ENCODE measurements around the gene DDR2.

DDR2 gene

DNA sequence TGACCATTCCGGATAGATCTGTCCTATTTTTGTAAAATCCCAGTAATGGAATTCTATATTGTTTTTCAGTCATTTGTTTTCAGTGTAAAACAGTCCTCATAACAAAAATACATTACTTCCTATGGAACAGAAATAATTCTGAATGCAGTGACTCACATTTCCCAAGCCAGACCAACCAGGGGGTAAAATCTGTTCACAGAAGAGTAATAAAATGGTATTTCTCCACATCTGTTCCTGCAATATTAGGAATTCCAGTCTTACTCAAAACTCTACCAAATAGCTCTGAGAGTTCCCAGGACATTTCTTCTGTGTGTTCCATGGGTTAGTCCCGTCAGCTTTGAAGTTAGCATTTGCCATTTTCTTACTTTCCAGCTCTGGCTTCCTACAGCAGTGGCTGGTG lies 2.6 kb upstream of the DDR2 start:
- TF ChIP-seq, protein P1, sequence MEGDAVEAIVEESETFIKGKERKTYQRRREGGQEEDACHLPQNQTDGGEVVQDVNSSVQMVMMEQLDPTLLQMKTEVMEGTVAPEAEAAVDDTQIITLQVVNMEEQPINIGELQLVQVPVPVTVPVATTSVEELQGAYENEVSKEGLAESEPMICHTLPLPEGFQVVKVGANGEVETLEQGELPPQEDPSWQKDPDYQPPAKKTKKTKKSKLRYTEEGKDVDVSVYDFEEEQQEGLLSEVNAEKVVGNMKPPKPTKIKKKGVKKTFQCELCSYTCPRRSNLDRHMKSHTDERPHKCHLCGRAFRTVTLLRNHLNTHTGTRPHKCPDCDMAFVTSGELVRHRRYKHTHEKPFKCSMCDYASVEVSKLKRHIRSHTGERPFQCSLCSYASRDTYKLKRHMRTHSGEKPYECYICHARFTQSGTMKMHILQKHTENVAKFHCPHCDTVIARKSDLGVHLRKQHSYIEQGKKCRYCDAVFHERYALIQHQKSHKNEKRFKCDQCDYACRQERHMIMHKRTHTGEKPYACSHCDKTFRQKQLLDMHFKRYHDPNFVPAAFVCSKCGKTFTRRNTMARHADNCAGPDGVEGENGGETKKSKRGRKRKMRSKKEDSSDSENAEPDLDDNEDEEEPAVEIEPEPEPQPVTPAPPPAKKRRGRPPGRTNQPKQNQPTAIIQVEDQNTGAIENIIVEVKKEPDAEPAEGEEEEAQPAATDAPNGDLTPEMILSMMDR (IDR thresholded peaks at IDR 0.05; ENCODE audit: extremely low read depth, missing control alignments) = no peak
- no peak for DNase-seq (ENCODE audit: low spot score)

DNA sequence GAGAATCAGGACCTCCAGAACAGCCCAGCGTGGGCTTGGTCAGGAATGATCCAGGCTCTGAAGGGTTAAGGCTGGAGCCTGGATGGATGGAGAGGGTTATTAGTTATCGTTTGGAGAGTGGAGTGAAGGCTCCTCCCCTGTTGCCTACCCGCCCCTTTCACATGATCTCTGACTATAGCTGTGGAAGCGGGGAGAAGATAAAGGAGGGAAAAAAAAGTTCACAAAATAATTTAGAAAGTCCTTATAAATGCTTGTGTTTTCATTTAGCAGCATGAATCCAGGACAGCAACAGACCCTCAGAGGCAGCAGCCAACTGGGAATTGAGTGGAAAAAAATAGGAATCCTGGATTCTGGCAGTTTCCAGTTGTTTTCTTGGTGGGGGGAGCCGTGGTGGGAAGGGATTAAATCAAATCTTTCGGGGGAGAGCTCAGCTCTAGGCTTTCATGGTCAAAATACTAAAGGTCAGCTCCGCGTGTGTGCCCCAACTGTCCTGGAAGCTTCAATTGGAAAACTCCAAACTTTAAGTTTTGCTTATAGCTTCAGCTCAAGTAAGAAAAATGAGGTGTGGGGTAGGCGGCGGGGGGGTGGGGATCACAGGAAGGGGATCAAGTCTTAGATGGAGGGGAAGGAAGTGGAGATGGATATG lies 595 bp upstream of the DDR2 start:
- TF ChIP-seq, protein P1 (IDR thresholded peaks at IDR 0.05; ENCODE audit: extremely low read depth, missing control alignments) = no peak
- DNase-seq (ENCODE audit: low spot score) = no peak

DNA sequence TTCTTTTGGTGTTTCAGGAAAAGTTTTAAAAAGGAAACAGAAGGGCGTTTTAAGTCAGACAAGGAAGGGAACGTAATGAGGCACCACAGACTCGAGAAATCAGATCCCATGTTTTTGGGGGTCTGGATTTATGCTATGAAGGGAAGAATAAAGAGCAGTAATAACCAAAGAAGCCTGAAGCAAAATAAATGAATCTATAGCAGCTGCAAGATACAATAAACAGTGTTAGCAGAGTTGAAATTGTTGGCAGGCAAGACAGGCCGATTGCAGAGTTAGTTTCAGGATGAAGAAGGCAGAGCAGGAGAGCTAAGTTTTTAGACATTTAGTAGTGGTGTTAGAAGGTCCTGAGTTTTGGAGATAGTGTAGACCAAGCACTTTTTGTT lies 425 bp downstream of the DDR2 start:
- DNase-seq (ENCODE audit: low spot score) = peak; percentile 12
- TF ChIP-seq, protein P1 (IDR thresholded peaks at IDR 0.05; ENCODE audit: extremely low read depth, missing control alignments) = no peak

DNA sequence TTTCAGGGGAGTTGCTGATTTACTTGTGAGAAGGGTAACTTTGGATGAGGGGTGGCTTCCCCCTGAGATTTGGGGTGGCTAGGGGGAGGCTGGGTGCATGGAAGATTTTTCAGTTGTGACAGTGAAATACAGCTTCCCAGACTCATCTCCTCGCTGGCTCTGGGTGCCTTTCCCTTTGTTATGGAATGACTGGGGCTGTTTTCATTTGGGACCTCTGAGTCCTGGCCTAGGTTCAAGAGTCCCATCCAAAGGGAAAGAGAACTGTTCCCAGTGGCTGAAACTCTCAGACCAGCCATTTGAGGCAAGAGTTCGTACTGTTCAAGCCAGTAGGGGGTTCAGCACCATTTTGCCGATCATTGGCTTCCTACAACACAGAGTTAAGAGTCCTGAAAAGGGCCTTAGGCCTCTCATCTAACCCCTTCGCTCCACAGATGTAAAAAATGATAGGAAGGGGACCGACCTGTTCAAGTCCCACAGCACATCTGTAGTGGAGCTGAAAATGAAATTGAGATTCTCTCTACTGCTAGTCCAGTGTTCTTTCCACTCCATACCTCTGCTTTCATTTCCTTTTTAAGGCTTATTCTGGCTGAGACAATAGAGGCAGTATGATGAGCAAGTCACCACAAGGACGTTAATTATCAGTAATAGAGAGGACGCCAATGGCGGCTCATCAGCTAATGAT lies 958 bp downstream of the DDR2 start:
- DNase-seq (ENCODE audit: low spot score) = peak; percentile 29
- TF ChIP-seq, protein P1 (IDR thresholded peaks at IDR 0.05; ENCODE audit: extremely low read depth, missing control alignments) = no peak

DNA sequence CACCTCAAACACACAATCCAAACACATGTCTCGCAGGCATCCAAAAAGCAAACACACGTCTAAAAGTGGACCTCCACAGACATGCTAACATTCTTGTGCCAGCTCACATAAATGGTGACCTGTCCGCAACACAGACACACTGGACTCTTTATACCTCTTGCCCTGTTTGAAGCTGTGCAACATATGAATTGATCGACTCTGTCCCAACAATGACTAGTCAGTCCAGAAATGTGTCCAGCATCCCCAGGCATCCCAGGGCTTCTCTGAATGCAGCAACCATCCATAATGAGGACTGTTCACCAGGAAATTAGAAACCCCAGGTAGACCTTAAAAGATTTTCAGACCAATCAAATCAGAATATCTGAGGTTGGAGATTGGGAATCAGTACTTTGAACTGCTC lies 3.2 kb downstream of the DDR2 start:
- TF ChIP-seq, protein P1 (IDR thresholded peaks at IDR 0.05; ENCODE audit: extremely low read depth, missing control alignments) = no peak
- no peak for DNase-seq (ENCODE audit: low spot score)

DNA sequence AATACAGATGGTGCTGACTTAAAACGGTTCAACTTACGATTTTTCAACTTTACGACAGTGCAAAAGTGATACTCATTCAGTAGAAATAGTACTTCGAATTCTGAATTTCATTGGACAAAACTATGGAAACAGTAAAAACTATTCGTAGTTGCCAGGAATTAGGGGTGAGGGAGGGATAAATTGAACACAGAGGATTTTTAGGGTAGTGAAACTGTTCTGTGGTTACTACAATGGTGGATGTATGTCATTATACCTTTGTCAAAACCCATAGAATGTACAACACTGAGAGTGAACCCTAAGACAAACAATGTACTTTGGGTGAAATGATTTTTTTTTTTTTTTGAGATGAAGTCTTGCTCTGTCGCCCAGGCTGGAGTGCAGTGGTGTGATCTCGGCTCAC lies 7.5 kb downstream of the DDR2 start:
- TF ChIP-seq, protein P1 (IDR thresholded peaks at IDR 0.05; ENCODE audit: extremely low read depth, missing control alignments) = no peak
- peak; percentile 12 for DNase-seq (ENCODE audit: low spot score)

DNA sequence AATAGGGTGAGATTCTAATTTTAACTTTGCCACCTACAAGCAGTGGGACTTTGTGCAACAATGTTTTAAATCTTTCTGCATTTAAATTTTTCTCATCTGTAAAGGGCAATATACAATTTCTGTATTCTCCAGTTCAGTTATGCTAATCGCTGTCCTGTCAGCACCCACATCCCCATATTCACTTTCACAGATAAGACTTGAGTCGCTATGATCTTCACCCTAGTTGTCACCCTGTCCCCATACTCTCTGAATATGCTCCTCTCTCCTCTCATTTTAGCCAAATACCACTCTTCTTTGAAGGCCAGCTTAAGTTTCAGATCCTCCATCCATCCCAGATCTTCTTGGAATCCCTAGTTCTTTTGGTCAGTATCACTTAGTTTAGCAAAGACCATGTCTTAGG lies 8.8 kb downstream of the DDR2 start:
- DNase-seq (ENCODE audit: low spot score) = no peak
- TF ChIP-seq, protein P1 (IDR thresholded peaks at IDR 0.05; ENCODE audit: extremely low read depth, missing control alignments) = no peak
